Stimulated activated CD4-positive, alpha-beta T cell treated with anti-CD3 and anti-CD28 coated beads, Interleukin-4, amount 100 ng/mL, for 24 hours (primary cell): ENCODE results near the gene MNDA.

Experiments used
- DNase-seq: peaks from one replicate; pipeline ENCODE4 v3.0.0-alpha.2; 2020

MNDA gene

GRCh38 chr1:158830904-158831507 lies at the start of gene MNDA:
MNDA (plus strand) TSS chr1:158831351; CDS start chr1:158842154, 10,803 bp downstream.
- no peak for DNase-seq

- peak; percentile 50 for DNase-seq
Observed at GRCh38 chr1:158793604-158794003, 37.5 kb upstream of the MNDA start.

- no peak for DNase-seq
Observed at GRCh38 chr1:158794247-158794646, 36.9 kb upstream of the MNDA start.

GRCh38 chr1:158798531-158798930 lies 32.6 kb upstream of the MNDA start:
- no peak for DNase-seq

- DNase-seq: peak; percentile 18
Observed at GRCh38 chr1:158799689-158800088, 31.5 kb upstream of the MNDA start.

- no peak for DNase-seq
Observed at GRCh38 chr1:158800526-158800925, 30.6 kb upstream of the MNDA start.

- DNase-seq: no peak
Observed at GRCh38 chr1:158801396-158801795, 29.8 kb upstream of the MNDA start.

- no peak for DNase-seq
Observed at GRCh38 chr1:158803678-158804077, 27.5 kb upstream of the MNDA start.

GRCh38 chr1:158806916-158807536 lies 24.1 kb upstream of the MNDA start:
- DNase-seq: no peak

GRCh38 chr1:158809256-158809655 lies 21.9 kb upstream of the MNDA start:
- DNase-seq: no peak

- no peak for DNase-seq
Observed at GRCh38 chr1:158809862-158810261, 21.3 kb upstream of the MNDA start.

GRCh38 chr1:158810311-158810710 lies 20.8 kb upstream of the MNDA start:
- DNase-seq: no peak

GRCh38 chr1:158812336-158812735 lies 18.8 kb upstream of the MNDA start:
- DNase-seq: no peak

GRCh38 chr1:158813164-158813563 lies 18.0 kb upstream of the MNDA start:
- no peak for DNase-seq

GRCh38 chr1:158814970-158815369 lies 16.2 kb upstream of the MNDA start:
- no peak for DNase-seq

- DNase-seq: no peak
Observed at GRCh38 chr1:158818560-158818959, 12.6 kb upstream of the MNDA start.

GRCh38 chr1:158818975-158819431 lies 12.1 kb upstream of the MNDA start:
- no peak for DNase-seq

- peak; percentile 11 for DNase-seq
Observed at GRCh38 chr1:158819461-158820443, 11.4 kb upstream of the MNDA start.

- no peak for DNase-seq
Observed at GRCh38 chr1:158821723-158822122, 9.4 kb upstream of the MNDA start.

- DNase-seq: no peak
Observed at GRCh38 chr1:158830074-158830677, 975 bp upstream of the MNDA start.

- DNase-seq: no peak
Observed at GRCh38 chr1:158833264-158833663, 2.1 kb downstream of the MNDA start.

GRCh38 chr1:158836038-158836437 lies 4.9 kb downstream of the MNDA start:
- no peak for DNase-seq

GRCh38 chr1:158838660-158839059 lies 7.5 kb downstream of the MNDA start:
- DNase-seq: no peak
